ENCODE results near the gene MYO5A.

The MYO5A gene

DNA sequence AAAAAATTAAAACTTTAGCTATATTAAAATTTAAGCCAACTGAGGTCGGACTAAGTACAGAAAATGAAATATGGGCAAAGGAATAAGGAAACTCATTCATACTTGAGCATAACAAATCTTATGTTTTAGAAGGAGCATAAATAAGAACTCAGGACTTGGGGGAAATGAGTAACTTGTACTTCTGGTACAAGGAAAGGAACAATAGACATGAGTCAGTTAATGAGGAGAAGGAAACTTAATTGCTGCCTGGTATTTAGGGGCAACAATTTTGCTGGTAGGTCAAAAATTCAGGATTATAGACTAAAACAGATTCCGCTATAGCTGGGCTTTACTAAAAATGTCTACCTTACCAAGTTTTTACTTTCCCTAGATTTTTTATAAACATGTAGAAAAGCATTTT is 113.1 kb downstream of the MYO5A start:
- DNase-seq: no peak

DNA sequence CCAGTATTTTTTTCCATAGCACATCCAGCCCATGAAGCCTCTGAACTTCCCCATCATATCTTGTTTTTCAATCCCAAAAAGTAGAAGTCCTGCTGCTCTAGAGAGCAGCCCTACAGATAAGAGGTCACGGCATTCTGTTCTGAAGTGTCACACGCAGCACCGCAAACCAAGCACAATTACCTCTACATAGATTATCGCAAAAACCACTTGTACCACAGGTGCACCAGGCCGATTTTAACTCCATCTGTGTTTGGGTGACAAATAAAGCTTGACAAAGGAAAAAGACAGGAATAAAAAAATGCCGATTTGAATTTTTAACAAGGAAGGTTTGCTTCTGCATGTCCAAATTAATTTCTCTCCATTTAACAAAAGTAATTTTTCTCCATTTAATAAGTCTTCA is 113.7 kb downstream of the MYO5A start:
- no peak for DNase-seq

DNA sequence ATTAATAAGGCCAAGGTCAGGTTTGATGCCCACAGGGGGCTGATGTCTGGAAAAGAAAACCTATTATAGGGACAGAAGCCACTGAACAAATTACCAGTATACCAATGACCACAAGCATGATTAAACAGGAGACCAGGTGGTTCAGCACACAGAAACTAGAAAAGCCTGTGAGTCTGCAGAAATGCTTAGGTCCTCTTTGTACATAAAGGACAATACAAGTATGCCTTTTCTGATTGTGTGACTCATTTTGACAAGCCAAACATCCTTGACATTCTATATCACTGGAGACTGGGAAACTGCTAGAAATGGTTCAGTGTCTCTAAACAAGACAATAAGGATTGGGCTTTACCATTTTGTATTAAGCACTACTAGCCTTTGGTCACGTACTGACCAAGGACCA is 119.9 kb downstream of the MYO5A start:
- DNase-seq: no peak

DNA sequence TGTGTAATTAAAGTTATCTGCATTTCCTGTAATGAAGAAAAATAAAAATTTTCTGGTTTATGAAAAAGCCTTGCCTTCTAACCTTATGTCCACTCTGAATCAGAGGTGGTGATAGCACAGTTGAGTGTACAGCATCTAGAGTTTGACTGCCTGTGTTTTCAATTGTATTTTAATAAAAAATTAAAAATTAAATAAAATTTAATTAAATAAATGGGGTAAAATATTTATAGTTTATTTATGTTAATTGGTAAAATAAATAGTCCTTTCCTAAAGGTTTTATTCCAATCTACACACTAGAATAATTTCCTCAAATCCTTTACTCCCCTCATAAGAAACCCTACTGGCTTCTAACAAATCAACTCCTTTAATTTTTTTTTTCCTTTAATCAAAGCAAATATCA is 121.3 kb downstream of the MYO5A start:
- no peak for DNase-seq

DNA sequence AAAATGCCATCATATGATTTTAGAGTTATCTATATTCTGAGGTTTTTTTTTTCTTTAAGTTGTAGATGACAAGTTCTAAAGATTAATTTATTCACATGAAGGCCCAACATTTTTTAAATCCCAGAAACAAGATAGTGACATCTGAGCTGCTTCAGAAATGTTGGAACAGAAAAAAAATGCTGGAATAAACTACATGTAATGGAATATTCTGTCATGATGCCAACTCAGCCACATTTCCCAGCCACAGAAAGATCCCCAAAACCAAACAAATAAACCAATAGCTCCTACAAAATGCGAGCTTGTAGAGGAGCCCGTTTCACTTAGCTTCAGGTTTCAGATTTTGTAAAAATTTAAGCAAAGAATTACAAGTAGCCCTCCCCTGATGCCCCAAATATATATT is 122.1 kb downstream of the MYO5A start:
- no peak for DNase-seq

DNA sequence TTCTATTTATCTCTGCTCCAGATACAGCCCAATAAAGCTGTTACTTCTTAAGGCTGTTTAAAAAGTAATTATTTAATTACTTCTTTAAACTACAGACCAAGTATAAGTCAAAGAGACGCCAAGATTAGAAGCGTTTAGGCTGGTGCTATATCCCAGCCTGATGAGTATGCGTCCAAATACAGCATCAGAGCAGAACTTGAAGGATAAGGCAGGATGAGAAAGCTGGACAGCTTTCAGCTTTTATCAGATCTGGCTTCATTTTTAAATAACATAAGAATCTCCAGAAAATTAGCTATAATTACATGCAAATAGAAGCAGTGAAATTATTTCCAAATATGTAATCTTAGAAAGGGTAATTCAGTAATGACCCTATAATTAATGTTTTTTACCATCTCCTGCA is 122.8 kb downstream of the MYO5A start:
- DNase-seq: no peak

DNA sequence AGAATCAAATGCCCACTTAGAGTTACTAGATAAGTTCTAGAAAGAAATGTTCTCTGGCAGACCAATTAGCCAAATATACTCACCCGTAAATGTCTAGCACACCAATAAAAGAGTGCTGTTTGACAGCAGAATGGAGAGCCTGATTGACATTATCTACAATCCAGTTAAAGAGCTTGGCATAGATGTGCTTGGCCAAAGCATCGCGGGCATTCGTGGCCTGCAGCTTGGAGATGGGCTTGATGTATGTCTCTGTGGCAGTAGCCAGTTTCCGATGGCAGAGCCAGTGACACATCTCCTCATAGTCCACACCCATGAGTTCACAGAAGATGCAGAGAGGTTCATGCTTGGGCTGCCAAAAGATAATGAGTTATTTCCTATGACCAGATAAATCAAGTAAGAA is 131.6 kb downstream of the MYO5A start:
- DNase-seq: no peak

DNA sequence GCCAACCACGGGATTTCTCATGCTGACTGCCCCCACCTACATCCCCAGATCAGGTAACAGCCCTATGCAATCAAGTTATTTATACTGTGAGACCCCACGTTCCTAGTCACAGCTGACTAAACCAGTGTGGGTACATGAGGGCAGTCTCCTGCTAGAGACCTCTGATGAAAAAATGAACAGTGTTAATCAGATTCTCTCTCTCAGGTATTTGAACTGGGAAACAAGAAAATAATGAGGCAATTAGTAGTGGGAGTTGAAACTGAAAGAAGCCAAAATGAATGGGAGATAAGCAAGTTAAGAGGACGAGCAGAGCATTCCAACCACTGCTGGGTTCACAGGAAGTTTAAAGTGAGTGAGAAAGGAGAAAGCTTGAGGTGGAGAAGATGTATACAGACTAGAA is 134.6 kb downstream of the MYO5A start:
- DNase-seq: no peak

DNA sequence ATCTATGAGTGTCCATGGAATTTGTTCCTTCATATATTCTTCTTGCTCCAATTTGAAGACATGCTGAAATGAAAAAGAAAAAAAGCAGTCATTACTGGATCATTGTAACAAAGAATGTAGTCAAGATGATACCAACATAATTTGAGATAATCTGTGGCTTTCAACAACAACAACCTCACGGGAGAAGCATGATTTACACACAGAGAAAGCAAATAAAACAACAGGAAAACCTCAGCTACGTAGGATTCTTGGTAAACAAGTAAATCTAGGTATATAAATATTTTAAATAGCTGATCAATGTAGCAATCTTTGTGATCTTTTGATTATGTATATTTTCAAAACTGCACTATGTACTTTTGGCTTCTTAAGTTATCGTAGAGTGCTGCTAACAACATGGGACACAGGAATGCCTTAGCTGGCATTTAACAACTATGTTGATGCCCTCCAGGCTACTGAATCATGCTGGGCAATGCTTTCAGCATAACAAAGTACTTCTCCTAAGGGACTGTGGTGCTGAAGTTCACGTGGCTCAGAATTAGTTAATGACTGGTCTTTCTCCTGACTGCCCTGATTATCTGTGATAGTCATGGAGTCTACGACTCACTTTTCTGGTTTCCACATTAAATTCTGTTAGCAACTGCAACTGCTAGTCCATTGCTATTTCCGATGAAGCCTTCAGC is 136.5 kb downstream of the MYO5A start:
- DNase-seq: no peak

DNA sequence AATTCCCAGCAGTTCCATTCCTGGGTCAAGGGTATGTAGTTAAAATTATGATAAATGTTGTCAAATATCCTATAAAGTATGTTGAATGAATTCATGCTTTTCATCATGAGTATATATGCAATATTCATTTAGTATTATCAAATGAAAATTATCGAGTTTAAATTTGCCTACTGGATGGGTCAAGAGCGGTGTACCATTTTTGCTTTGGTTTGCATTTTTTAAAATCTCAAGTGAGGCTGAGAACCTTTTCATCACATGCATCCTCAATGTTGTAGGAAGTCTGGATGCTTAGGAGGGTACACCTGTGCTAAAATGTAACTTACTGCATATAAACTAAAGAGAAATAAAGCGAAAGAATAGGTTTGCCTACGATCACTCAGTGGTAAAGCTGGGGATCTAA is 137.6 kb downstream of the MYO5A start:
- no peak for DNase-seq

DNA sequence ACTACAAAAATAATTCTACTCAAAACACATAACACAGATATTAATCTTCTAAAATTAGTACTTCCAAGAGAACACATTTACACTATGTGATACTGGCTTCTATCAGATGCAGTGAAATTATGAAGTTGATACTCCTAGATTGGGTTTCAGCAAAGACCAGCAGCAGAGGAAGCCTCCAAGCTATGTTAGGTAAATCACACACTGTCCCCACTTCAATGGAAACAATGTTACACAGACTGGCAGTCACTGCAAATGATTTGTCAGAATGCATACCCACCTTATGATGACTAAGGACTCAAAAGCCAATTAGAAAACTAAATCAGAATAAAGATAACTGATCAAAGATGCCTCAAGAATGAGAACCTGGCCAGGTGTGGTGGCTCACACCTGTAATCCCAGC is 143.0 kb downstream of the MYO5A start:
- no peak for DNase-seq

DNA sequence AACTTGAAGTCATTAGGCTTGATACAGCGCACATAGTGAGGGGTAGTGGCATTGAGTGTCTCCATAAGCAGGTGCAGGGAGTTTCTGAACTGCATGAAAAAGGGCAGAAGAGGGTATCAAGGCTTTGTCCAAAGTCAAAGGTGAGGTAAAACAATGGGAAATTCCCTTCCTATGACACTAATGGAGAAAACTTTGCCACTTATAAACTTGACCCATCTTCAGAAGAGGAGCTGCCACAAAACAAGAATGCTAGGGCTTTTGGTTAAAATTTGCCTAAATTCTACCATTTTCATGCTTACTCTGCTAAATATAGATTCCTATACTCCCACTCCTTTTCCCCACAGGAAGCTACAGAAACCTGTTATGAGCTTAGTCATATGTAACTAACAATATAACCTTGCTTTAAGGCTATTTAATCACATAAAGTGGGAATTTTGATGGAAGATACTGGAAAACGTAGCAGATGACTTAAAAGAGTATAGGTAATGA is 145.5 kb downstream of the MYO5A start:
- DNase-seq: no peak

DNA sequence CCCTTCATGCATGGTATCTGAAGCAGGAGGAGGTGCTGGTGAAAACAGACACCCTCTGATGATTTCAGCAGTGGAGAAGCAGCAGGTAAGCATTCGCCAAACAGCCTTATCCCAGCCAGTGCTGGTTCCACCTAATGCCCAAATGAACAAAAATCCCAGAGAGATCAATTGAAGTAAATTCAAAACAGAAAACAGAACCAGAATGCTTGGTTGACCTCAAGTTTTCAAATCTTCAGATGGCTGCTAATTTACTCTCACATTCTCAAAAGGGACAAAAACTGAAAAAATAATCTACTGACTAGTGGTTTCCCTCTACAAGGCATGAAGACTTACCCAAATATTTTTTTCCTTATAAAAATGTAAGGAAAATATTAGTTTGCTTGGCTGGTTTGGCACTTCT is 146.0 kb downstream of the MYO5A start:
- DNase-seq: no peak

DNA sequence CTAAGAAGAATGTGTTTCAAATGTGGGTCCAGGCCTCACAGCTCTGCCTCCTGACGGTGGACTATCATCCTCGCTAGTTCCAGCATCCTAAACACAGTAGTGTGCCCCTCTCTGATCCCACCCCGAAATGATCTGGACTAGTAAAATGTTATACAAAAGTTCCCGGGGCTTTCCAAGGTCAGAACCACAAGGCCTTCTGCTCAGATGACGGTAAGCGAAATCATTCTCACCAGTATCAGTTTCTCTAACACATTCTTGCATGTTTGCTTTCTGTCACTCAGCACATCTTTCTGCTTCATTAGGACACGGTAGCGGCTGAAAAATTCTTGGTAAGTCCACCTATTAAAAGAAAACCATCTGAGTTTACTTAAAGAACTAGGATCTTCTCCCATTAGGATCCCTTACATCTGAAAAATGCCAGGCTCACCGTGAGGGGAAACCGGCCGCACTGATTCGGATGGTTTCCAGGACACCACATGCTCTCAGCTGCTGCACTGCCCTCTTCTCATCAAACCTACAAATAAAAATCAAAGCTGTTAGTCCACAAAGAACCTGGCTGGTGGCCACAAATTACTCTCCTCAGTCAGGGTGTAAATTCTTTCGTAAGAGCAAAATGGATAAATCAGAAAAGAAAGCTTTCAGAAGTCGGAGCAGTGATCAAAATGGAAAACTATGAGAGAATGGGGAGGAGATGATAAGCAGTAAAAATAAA is 149.1 kb downstream of the MYO5A start:
- DNase-seq: no peak

DNA sequence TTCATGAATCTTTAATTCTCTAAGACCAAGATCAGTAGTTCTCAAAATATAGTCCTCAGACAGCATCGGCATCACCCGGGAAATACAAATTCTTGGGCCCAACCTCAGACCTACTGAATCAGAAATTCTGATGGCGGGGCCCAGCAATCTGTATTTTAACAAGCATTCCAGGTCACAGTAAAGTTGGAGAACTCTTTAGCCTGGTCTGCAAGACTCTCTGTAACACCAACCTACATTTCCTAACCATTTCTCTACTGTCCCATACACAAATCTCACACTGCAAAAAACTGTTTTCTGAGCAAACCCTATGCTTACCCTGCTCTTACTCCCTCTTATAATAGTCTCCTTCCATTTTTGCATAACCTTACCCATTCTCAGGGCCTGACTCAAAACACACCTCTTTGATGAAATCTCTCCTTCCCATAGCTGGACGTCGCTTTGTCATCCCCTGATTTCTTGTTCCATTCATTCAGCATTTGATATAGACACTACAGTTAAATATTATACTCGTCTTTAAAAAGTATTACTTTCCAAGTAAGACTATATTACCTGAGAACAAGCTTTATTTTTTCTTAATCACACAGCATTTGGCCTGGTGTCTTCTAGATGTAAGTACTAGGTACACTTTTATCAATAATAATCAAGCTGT is 149.8 kb downstream of the MYO5A start:
- DNase-seq: no peak

DNA sequence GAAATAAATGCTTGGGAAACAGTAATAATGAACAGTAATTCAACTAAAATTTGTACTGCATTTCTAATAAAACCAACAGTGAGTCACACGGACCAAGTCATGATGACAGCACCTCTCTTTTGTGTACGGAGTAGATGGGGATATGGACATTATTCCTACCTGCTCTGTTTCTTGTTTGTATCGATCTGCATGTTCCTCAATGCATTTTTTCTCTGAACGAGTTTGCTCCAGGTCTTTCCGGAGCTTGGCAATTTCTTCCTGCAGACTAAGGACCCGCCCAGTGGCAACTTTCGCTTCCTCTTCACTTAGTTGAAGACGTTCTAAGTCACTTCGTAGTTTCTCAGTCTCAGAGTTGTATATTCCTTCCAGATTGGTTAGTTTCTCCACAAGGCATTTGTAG is 158.7 kb downstream of the MYO5A start:
- DNase-seq: no peak

DNA sequence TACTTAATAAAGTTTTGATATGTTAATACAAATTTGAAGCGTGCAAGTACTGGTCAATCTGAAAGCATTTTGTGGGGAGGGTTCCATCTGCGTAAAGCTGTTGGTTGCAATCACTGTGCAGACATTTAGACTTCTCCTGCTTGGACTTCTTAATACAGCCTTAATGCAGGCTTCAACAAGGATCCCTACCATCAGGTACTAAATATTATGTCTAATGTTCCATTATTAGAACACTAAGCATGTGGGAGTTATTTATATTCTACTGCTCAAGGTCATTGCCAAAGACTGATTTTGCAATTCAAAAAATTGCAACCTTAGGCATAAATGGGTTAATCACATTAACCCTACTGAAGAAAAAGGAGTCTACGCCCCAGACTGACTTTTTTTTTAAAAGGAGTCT is 159.2 kb downstream of the MYO5A start:
- no peak for DNase-seq

DNA sequence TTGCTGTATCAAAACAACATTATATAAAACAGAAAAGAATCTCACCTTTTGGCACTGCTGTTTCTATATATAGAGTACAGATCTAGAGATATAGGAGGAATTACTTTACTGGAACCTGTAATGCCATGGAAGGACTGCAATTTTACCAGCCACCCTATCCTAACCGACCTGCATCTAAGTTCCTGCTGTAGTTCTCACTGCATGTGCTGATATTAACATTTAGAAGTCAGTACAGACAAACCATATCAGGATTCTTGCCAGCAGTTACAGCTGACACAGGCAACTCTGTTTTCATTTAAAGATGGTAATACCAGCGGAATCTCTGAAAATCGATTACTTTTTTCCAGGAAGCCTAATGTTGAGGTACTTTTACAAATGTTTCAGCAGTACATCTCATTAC is 159.7 kb downstream of the MYO5A start:
- DNase-seq: no peak

DNA sequence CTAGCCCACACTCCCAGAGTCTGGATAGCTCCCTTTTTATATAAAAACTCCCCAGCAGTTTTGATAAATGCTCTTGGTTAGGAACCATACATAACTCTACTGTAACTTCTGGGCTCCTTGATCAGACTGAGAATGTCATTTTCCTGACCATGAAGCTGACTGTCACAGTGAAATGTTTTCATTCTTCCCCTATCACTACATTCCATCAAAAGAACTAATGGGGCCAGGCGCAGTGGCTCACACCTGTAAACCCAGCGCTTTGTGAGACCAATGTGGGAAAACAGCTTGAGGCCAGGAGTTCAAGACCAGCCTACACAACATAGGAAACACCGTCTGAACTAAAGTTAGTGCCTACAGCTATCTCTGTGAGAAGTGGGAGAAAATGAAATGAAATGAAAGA is 160.3 kb downstream of the MYO5A start:
- DNase-seq: no peak

DNA sequence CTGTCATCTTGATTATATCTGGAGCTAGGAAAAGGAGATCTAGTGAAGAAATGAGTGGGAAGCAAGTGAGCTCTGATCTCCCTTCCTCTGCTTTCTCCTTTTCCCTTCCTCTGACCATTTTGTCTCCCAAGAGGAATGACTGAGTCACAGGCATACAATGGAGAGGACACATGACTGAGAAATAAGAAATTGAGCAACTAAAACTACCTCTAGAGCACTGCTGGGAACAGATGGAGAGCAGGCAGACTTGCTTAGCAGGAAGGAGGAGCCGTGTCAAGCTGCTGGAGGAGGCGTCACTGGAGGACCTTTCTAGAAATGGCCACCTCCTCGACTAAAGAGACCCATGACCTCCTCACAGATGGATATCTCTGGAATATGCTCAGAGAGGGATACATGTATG is 166.2 kb downstream of the MYO5A start:
- DNase-seq: no peak

DNA sequence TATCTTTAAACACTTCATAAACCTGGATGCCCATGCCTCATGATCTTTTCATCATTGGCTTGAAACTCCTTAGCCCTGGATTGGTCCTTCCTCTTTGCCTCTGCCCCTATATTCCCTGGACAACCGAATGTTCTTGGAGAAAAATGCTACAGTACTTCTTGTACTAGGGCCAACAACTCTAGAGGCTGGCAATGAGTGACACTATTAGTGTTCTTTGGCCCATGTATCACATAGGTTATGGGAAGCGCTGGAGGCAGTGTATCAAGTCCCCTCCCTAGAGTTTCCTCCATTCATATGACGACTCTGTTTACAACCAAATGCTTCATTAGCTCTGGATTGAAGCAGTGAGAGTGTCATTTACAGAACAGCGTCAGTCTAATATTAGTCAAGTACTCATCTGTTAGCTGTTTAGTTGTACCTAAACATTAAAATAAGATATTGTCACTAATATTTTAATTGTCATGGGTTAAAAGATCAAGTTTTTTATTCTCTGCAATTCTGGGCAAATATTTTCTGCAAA is 166.6 kb downstream of the MYO5A start:
- DNase-seq: no peak

DNA sequence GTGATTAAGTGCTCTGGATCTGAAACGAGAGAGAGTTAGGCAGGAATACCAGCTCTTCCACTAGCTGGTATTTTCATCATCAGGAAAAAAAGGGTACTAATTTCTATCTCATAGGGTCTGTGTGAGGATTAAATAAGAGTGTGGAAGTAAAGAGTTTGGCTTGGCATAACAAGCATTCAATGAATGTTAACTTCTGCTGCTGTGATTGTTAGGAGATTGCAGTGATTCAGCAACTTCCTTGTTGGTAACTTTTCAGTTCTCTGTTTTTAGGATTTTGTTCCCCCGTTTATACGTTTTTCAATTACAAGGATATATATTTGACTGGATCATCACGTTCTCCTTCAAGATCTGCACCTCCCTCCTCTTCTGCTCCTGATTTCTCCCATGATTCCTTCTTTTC is 167.2 kb downstream of the MYO5A start:
- no peak for DNase-seq

DNA sequence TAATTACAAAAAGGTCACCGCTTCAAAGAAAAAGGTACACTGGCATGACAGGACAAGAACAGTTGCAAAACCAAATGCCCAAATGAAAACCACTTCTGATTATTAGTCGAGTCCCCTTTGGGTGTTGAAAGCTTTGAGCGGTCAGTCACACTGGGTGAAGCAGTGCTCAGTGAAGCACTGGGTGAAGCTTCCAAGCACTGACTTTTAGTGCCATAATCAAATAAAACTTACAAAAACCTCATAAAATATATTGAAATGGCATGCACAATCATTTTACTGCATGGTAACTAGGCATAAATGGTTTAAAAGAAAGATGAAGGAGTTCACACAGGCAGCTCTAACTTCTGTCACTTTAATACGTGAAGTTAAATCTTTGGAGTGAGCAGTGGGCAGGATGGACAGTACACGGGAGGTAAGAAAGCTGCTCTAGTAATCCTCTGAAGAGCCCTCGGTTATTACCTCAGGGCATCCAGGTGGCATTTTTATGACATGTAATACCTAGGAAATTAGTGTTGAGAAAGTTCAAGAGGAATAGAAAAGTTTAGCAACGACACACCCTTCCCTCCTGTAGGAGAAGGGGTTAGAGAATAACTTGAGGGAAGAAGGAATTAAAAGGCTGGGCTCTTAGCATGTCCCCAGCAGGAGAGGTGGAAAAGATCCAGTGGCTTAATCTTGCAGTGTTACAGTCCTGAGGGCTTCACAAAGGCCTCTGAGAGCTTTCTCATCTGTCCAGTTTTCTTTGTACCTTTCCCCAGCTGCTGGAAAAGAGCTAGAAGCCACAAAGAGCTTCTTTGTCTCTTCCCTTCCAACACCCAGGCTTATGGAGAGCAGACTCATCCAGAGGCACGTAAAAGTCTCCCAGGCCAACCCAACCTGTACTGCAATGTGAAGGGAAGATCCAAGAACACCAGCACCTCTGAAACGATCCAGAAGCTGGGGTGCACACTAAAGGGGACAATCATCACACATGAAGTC is 168.2 kb downstream of the MYO5A start:
- peak; percentile 26 for DNase-seq
